A204.1 (cell line): ENCODE results near the gene C16orf74.

Source experiments
- FAIRE-seq: peaks from 2 replicates; lab custom pipeline; 2012; peaks lifted over from hg19 to GRCh38; lab: Jason Lieb, UNC

Gene C16orf74

DNA sequence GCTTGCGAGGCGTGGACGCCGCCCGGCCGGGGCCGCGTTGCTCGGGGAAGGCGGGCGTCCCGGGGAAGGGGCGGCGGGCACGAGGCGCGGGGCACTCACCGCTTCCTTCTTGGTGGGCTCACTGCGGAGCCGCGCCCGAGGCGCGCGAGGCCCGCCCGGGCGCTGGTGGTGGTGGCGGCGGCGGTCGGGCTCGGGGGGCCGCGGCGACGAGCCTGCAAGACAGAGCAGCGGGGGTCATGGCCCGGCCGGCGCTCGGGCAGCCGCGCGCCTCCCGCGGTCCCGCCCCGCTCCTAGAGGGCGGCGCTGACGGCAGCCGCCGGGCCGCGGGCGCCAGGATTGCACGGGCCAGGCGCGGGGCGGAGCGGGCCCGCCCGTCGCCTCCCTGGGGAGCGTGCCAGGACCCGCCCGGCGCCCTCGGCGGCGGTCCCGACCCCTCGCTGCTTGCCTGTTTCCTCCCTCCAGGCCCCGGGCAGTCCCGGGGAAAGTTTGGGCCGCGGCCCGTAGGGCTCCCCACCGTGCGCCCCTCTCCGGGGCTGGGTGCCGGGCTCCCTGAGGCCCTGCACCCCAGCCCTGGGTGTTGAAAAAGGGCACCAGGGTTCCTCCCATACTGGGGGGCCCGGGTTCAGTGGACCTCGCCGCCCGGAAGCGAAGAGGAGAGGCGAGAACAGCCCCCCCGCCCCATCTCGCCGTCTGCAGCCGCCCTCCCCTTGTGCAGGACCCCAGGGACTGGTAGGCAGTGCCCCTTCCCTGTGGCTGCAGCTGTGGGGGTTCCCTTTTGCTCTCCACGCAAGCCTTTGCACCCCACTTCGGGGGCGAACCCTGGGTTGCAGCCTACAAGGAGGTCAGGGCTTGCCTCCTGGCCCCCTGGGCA lies at the start of gene C16orf74:
Gene C16orf74 (minus strand): TSS at position 270 of the 871 bp plus-strand sequence. CDS start 15,879 bp downstream, outside the sequence.
- no peak for FAIRE-seq

DNA sequence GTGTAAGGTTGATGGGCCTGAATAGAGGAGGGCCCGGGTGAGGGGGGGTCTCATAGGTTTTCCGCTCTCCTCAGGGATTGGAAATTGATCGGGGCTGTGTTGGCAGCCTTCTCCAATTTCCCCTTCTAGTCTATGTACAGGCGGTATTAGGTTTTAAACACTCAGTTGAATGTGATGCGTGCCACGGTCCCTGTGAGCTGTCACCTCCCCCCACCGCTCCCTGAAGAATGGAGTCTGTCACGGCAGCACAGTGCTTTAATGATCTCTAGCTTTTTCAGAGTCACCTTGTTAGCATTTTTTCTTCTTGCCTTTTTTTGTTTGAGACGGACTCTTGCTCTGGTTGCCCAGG lies 49.4 kb upstream of the C16orf74 start:
- FAIRE-seq = no peak

DNA sequence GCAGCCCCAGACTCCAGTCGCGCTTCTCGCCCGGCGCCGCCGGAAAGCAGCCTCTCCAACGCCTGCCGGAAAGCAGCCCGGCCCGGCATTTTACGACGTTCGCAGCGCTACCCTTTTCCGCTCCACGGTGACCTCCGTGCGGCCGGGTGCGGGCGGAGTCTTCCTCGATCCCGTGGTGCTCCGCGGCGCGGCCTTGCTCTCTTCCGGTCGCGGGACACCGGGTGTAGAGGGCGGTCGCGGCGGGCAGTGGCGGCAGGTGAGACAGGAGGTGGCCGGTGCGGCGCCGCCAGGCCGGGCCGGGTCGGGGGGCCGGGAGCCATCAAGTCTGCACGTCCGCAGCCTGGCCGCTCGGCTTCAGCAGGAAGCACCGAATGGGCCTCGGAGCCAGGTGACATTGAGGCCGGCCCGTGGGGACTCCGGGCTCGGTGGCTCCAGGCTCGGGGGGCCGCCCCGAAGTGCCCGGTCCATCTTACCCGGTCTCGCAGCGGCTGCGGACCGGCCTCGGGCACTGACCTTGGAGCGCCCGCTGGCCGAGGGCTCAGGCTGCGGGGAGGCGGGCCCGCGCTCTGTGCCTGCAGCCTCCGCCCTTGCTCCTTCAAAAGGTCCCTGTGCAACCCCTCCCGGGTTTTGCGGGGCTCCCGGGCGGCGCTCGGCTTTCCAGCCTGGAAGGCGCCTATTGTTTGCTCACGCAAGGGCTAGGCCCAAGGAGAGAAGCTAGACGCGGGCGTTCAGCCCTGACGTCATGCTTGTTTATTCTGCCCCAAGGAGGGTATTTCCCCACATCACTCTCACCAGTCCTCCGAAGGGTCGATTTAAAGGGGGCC lies 48.8 kb upstream of the C16orf74 start, which contains the start of the genes COX4I1 and EMC8:
Gene COX4I1 (plus strand): TSS at position 199 of the 824 bp plus-strand sequence. CDS start 1,511 bp downstream, outside the sequence.
Gene EMC8 (minus strand): TSS at position 48 of the 824 bp plus-strand sequence. CDS start 249 bp downstream, outside the sequence.
- no peak for FAIRE-seq

DNA sequence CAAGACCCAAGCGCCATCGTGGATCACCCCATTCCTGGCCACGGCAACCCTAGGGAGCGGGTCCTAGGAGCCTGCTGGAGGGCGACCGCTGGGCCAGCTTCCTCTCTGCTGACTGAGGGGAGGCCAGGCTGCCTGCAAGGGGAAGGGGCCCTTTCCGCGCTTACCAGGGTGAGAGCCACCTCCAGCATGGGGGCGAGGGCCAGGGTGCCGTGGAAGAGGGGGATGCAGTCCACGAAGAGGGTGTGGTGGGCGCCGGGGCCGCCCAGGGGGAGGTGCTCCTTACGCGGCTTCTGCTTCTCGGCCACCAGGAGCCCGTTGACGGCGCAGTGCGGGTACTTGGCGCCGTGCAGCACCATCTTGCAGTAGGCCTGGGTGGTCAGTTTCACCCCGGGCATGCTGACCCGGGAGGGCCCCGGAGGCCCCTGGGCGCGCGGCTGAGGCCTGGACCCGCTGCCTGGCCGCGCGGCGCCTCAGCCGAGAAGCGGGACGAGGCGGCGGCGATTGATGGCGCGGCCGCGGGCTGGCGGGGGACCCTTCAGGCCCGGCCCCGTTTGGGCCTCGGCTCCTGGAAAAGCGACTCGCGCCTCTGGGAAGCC lies 48.1 kb upstream of the C16orf74 start:
- FAIRE-seq = no peak

DNA sequence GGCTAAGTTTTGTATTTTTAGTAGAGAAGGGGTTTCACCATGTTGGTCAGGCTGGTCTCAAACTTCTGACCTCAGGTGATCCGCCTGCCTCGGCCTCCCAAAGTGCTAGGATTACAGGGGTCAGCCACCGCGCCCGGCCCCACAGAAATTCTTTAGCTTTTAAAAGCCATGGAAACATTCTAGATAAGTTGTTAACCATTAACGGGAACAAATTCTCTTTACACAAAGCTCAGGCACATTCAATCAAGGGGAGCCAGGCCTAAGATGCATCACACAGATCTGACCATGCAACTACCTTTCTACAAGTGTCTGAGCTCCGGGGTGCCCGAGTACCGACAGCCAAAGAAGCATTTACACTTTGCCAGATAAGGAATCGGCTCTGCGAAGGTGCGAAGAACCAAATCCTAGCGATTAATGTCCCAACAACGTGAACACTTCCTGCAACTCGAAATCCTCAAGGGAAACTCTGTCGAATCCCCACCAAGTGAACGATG lies 47.4 kb upstream of the C16orf74 start:
- no peak for FAIRE-seq

DNA sequence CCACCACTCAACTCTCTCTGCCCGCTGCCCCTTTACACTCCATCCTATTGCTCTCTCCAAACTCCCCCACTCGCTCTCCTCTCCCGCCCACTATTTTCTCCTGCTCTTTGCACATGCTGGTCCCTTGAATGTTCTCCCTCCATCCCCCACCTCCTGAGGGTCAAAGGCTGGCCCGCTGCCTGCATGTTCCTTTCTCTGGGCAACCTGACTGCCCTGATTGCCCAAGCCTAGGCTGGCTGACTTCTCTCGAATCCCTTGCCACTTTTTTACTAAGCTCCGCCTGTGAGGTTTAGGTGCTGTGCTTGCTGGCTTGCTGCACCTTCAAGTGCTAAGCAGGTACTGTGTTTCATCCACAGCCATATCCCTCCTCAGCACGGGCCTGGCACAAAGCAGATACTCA lies 45.7 kb upstream of the C16orf74 start:
- no peak for FAIRE-seq

DNA sequence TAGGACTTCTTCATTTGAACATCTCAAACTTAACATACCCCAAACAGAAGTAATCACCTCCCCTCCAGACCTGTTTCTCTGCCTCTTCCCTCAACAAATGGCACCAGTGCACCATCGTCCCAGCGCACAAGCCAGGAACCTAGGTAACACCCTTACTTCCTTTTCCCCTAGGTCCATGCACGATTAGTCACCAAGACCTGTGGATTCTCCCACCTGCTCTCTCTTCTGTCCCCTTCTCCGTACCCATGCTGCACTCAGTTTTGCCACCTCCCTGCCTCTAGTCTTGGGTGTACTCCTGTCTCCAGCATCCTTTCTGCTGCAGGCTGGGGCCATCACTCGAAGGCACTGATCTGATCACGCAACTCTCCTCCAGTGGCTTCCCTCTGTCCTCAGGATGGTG lies 45.3 kb upstream of the C16orf74 start:
- FAIRE-seq = no peak

DNA sequence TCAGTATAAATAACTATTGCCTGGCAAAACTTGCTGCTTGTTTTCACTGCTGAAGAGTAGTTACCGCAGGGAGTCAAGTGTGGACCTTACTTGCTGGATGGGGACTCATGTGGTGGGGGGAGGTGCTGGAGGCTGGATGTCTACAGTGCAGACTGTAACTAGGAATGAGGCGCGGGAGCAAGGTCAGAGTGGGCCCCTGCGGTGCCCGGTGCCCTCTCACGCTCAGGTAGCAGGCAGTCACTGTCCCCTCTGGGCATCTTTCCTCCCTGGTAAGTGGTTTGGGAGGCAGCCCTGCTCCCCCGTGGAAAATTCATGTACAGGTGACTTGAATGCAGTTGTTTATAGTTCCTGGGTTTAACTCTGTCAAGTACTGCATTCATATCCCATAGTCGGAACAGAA lies 43.8 kb upstream of the C16orf74 start:
- no peak for FAIRE-seq

DNA sequence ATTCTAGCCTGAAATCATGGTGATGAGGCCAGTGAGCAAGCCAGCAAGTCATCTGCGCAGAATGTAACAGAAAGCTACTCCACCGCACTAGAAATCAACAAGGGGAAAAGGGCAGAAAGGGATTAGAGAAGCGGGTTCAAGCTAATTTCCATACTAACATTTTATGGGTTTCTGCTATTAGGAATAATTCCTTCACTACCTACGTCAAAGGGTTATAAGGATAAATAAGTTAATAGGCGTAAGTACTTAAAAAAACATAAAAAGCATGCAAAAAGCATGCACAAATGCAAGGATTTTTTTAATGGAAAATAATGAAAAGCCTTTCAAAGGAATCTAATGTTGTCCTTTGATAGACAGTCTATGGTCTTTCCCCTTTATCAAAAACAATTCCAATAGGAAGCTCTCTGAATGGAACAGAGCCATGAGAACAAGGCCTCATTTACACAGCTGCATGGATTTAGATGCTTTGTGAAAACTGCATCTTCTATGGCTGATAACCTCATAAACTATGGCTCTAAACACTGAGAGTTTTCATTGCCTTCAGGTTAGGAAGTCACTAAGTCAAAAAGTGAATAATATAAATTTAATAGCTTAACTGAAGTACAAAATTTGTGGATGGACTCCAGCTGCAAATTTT lies 42.9 kb upstream of the C16orf74 start:
- no peak for FAIRE-seq

DNA sequence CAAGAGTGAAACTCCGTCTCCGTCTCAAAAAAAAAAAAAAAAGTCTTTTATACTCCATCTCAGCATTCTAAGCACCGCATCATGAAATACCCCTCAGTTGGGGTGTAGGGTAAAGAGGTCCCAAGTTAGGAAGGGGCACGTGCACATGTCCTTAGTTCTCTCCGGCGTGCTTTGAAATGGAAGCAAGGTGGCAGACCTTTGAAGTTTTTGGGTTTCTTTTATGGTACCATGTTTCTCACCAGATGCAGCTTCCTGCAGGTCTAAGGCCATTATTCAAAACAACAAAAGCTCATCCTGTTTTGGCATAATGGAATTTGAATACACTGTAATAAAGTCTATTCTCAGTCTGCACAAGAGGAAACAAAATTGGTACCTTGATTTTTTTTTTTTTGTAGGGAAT lies 38.9 kb upstream of the C16orf74 start:
- no peak for FAIRE-seq

DNA sequence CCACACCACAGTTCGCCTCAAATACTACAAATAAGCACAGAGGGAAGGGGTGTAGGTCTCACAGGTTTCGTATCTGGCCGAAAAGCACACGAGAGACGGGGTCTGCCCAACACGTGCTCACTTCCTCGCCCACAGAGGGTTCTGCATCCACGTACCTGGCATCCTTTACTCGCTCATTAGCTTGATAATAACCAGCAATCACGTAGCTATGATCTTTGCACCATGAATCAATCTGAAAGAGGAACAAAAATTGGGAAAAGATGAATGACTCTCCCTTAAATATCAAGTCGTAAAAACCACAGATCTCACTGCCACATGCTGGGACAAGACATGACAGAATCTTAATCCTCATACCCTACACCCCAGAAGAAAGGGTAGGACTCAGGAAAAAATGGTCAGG lies 37.9 kb upstream of the C16orf74 start:
- no peak for FAIRE-seq

DNA sequence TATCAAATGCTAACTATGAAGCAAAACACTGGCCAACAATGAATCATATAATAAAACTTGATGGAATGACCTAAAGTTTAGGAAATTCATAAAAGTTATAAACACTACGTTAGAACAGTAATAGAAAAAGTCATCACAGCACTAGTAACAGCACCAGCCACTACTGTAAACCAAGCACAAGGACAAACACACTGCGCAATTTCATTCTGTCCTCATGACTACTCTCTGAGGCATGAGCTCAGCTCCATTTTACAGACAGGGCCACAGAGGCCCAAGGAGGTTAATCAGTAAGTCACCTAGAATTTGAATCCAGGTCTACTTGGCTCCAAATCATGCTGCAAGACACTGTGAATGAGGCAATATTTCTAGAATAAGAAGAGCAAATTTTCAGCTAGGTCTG lies 35.0 kb upstream of the C16orf74 start:
- FAIRE-seq = no peak

DNA sequence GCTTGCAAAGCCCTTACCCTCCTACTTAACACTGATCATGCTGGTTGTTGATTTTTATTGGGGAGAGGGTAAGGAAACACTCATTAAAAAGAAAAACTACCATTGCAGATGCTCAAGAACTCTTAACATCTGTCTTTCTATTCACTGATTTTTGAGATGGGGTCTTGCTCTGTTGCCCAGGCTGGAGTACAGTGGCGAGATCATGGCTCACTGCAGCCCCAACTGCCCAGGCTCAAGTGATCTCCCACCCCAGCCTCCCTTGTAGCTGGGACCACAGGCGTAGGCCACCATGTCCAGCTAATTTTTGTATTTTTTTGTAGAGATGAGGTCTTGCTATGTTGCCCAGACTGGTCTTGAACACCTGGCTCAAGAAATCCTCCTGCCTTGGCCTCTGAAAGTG lies 33.9 kb upstream of the C16orf74 start:
- no peak for FAIRE-seq

DNA sequence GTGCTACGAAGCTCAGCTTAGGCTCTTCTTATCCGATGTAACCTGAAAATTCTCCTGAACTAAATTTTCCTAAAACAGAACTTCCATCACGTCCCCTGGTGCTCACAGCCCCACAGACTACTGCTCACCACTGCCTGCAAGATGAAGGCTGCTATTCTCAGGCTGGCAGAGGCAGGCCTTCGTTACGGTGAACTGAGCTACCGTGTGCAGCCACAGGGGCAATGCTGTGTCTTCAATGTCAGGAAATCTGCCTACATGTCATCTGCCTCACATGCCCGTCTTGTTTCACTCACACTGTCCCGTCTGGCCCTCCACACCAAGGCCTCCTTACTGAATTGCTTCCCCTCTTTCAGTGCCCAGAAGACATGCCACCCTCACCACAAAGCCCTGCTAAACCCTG lies 32.5 kb upstream of the C16orf74 start:
- no peak for FAIRE-seq

DNA sequence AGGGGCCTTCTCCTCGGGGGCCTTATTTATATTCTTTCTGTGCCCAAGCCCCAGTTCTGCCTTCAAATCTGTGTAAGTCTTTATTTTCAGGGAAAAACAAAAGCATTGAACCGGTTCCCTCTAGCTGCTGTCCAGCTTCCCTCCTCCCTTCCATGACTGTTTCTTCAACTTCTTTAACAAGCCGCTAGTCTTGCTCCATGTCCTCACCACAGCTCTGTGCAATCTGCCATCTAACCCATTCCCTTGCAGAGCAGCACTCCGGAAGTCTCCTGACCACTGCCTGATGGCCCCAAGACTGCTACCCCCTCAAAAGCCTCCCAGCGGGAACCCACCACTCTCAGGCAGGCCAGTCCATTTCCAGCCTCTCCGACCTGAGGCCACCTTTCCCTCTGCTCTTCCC lies 31.6 kb upstream of the C16orf74 start:
- FAIRE-seq = no peak

DNA sequence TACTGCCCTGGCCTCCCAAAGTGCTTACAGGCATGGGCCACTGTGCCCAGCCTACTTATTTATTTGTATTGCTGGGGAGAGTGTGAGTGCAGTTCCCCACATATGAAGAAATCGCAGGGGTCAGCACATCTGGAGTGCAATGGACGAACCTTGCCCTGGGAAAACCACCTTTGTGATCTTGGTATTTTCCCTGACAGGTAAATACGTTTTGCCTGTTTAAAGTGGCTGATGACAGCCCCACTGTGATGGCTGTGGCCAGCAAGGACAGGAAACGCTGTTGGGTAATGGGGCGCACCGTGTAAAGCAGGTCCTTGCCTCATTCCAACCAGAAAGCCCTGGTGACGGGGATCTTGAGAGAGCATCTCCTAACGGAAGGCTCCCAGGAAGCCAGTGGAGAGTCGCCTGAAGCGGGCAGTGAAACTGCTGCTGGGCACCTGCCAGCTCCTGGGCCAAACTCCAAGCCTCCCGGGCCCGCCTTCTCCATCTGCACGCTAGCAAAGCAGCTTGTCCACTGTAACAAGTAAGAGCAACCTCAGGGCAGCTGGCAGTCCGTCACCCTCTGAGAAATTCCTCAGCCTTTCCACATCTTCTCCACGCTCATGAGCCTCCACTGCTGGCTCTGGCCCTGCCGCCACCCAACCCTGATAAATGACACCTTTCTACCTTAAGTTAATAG lies 30.9 kb upstream of the C16orf74 start:
- no peak for FAIRE-seq

DNA sequence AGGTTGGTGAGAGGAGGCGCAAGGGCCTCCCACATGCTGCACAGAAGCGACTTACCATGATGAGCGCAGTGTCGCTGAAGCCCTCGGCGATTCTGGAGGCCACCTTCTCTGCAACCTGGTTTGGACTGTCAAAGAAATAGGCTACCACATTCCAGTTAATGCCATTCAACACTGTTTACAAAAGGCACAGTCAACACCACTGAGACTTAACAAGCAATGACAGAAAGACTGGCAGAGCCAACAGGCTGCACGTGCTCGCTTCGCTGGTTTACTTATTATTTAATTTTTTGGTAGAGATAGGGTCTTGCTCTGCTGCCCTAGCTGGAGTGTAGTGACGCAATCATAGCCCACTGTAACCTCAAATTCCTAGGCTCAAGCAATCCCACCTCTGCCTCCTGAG lies 30.3 kb upstream of the C16orf74 start:
- no peak for FAIRE-seq

DNA sequence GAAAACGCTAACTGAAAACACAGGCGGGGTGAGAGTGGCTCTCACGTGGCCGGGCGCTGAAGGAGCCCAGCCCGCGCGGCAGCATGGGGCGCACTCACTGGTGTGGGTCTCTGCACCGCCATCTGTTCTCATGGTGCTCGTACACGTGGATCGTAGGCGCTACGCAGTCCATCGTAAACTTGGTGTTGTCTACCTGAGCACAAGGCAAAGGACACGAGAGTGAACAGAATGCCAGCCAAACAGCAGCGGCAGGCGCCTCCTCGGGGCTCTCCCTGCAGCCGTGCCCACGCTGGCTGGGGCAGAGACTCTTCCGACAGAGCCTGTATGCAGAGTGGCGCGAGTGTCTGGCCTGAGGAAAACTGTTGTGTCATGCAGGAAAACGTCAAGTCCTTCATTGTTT lies 29.4 kb upstream of the C16orf74 start:
- FAIRE-seq = no peak

DNA sequence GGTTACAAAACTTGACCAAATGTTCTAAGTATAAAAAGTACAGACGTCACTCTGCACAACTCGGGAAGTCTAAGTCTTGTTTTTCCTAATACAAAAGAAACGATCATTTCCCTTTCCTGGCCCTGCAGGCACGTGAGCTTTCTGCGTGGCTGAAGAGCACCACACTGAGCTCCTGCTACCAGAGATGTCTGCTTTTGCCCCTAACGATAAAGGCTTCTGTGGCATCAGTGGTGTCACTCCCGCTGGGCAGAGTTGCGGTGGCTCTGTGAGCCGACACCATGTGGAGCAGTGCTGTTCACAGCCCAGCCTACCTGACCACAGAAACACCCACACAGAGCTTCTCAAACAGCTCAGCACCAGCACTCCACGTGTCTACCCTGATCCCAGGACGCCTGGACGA lies 28.0 kb upstream of the C16orf74 start:
- FAIRE-seq = no peak

DNA sequence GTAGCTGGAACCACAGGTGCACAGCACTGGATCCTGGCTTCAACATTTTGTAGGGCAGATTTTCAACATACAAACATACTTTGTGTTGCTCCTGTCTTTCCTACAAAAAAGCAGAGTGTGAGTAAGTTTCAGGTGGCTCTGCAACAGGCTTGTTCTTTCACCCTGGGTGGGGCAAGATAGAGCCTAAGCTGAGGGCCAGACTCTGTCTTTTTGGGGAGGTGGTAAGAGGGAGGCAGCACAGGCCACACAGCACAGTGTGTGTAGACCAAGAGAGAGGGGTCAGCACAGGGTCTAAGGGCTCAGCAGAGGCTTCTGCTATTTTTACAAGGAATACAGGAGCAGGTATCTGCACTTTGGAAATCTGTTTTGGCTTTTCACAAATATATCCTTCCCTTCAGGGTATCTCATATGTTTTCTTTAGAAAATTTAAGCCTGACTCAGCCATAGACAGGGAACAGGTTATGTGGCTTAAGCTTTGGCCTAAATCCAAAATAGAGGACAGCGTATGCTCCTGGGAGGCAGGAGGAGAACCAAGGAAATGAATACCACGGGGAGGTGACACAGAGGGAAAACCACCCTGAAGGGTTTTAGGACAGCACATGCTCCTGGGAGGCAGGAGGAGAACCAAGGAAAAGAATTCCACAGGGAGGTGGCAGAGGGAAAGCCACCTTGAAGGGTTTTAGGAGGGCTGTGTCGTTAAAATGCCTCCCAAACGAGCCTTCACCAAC lies 26.9 kb upstream of the C16orf74 start:
- no peak for FAIRE-seq

DNA sequence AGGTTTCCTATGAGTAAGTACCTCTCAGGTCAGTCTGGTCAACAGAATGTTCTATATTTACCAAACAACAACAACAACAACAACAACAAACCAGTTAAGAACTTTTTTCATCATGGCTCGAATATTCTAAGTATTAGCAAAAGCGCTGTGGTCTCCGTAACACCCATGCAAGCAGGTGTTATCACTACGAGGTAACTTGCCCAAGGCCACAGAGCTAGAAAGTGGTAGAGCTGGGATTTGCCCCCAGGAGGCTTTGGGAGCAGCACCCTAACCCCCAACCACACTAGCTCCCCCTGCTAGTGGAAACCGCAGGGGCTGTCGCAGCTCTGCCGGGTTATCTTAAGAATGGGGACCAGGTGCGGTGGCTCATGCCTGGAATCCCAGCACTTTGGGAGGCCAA lies 23.9 kb upstream of the C16orf74 start:
- no peak for FAIRE-seq
